Endothelial cell of umbilical vein (primary cell): ENCODE measurements around the gene PRR18. TPM values are rescaled to one million over a fixed set of nuclear protein-coding genes. Genes with fewer than 3 reads are reported as not detected.

ENCODE experiments used
- BruUV-seq: library from RNA; stranded (reverse); fragments of 400-500 nt; replicated peaks from 2 replicates; lab custom pipeline; 2021; lab: Mats Ljungman, UMichigan
- CTCF ChIA-PET: fragments of 300-600, 350-600 bp; sonication (Branson Sonifier 250); formaldehyde crosslinking; loops from one replicate; lab custom pipeline; 2021; ENCODE audit warnings: antibody characterized with exemption, inconsistent platforms; lab: Charles Lee
- POLR2A ChIA-PET: fragments of 300-600, 350-600 bp; sonication (Branson Sonifier 250); formaldehyde crosslinking; loops from one replicate; lab custom pipeline; 2021; ENCODE audit warnings: antibody characterized with exemption, inconsistent platforms; lab: Charles Lee
- DNase-seq: peaks from one replicate; pipeline ENCODE4 v3.0.0-alpha.2; 2011; ENCODE audit warnings: low read depth, low spot score
- FAIRE-seq: peaks from 2 replicates; lab custom pipeline; 2011; peaks lifted over from hg19 to GRCh38; lab: Jason Lieb, UNC
- H2AFZ ChIP-seq: 2 replicates; pipeline ENCODE4 v1.6.0; 2012; ENCODE audit warnings: low read depth, low read length, control low read depth, inconsistent platforms
- H3K27ac ChIP-seq: 2 replicates; pipeline ENCODE4 v1.5.1; 2011; ENCODE audit warnings: low read depth, mild to moderate bottlenecking, control low read depth, low read length, moderate library complexity; ENCODE audit not compliant: insufficient read depth
- H3K27me3 ChIP-seq, 2 experiments: 2 replicates each; pipeline versions ENCODE4 v1.6.0 to v1.6.1; 2011; ENCODE audit warnings: low read length in 2 of 2, mixed read lengths in 1 of 2; ENCODE audit not compliant: control insufficient read depth in 2 of 2, insufficient read depth in 2 of 2
- H3K36me3 ChIP-seq, 2 experiments: 2 replicates in 1 of 2; 3 replicates in 1 of 2; pipeline ENCODE4 v1.5.1; 2011; ENCODE audit warnings: low read length in 2 of 2, mild to moderate bottlenecking in 1 of 2, moderate library complexity in 1 of 2; ENCODE audit not compliant: control insufficient read depth in 2 of 2, insufficient read depth in 2 of 2; ENCODE audit errors: extremely low read depth in 1 of 2
- H3K4me1 ChIP-seq: 3 replicates; pipeline ENCODE4 v1.5.1; 2011; ENCODE audit warnings: mild to moderate bottlenecking, low read length; ENCODE audit not compliant: control insufficient read depth, insufficient read depth; ENCODE audit errors: extremely low read depth
- H3K4me2 ChIP-seq: 2 replicates; pipeline ENCODE4 v1.6.1; 2011; ENCODE audit warnings: low read length, control low read depth, mixed read lengths; ENCODE audit not compliant: insufficient read depth
- H3K4me3 ChIP-seq, 3 experiments: fragments of 200-600 bp in 1 of 3; sonication (generic), shearing (Covaris generic) in 1 of 3; replicated peaks in 1 of 3; 2 replicates each; pipeline ENCODE4 v1.5.1; 2011 to 2016; ENCODE audit warnings: control low read depth in 3 of 3, low read length in 3 of 3, mild to moderate bottlenecking in 2 of 3, inconsistent platforms in 1 of 3, low read depth in 1 of 3, moderate library complexity in 1 of 3; ENCODE audit not compliant: insufficient read depth in 1 of 3
- H3K79me2 ChIP-seq: 2 replicates; pipeline ENCODE4 v1.6.0; 2012; ENCODE audit warnings: low read length, inconsistent platforms; ENCODE audit not compliant: control insufficient read depth, insufficient read depth
- H3K9ac ChIP-seq: replicated peaks from 2 replicates; pipeline ENCODE3; 2011; ENCODE audit warnings: low read length, control low read depth; ENCODE audit not compliant: insufficient read depth; ENCODE audit errors: extremely low read depth
- H3K9me1 ChIP-seq: replicated peaks from 3 replicates; pipeline ENCODE4 v1.6.0; 2011; ENCODE audit warnings: mild to moderate bottlenecking, low read length; ENCODE audit not compliant: control insufficient read depth, insufficient read depth; ENCODE audit errors: extremely low read depth
- H3K9me3 ChIP-seq: replicated peaks from 2 replicates; pipeline ENCODE4 v1.5.1; 2012; ENCODE audit warnings: low read length, inconsistent platforms; ENCODE audit not compliant: control insufficient read depth, insufficient read depth
- H4K20me1 ChIP-seq: replicated peaks from 2 replicates; pipeline ENCODE3; 2011; ENCODE audit warnings: mild to moderate bottlenecking, low read length; ENCODE audit not compliant: control insufficient read depth, insufficient read depth; ENCODE audit errors: extremely low read depth
- CTCF ChIP-seq, 2 donors: IDR thresholded peaks; 1 replicate in 1 of 2; 2 replicates in 1 of 2; pipeline ENCODE4 v1.5.1; 2011; ENCODE audit warnings: low read length in 2 of 2, mild to moderate bottlenecking in 2 of 2, moderate library complexity in 2 of 2, control low read depth in 1 of 2, inconsistent platforms in 1 of 2, low read depth in 1 of 2; ENCODE audit not compliant: insufficient read depth in 1 of 2; ENCODE audit errors: extremely low read depth in 1 of 2
- EZH2 ChIP-seq: IDR thresholded peaks from 2 replicates; pipeline ENCODE4 v1.6.1; 2012; ENCODE audit warnings: borderline replicate concordance, low read depth, mild to moderate bottlenecking, moderate library complexity, low read length, inconsistent platforms; ENCODE audit not compliant: severe bottlenecking
- FOS ChIP-seq: IDR thresholded peaks from 2 replicates; pipeline ENCODE4 v1.6.1; 2011; ENCODE audit warnings: mild to moderate bottlenecking, low read length, moderate library complexity, borderline replicate concordance; ENCODE audit not compliant: insufficient read depth
- GATA2 ChIP-seq: IDR thresholded peaks from 2 replicates; pipeline ENCODE4 v1.7.0; 2011; ENCODE audit warnings: low read depth, mild to moderate bottlenecking, moderate library complexity, mixed read lengths, low read length; ENCODE audit not compliant: insufficient read length, insufficient read depth
- JUN ChIP-seq: IDR thresholded peaks from 2 replicates; pipeline ENCODE4 v1.6.1; 2011; ENCODE audit warnings: borderline replicate concordance, low read depth; ENCODE audit not compliant: insufficient read length, insufficient read depth
- MAX ChIP-seq: IDR thresholded peaks from 2 replicates; pipeline ENCODE4 v1.6.1; 2011; ENCODE audit not compliant: insufficient read depth, insufficient read length
- MYC ChIP-seq: IDR thresholded peaks from one replicate; pipeline ENCODE4 v1.6.1; 2011; ENCODE audit warnings: mild to moderate bottlenecking, low read depth, low read length
- POLR2A ChIP-seq: IDR thresholded peaks from 2 replicates; pipeline ENCODE4 v1.6.1; 2012; ENCODE audit warnings: low read depth, mild to moderate bottlenecking, control low read depth, low read length
- POLR2AphosphoS5 ChIP-seq: IDR thresholded peaks from 2 replicates; pipeline ENCODE4 v1.6.1; 2012; ENCODE audit warnings: low read depth, mild to moderate bottlenecking, control low read depth, low read length, moderate library complexity; ENCODE audit not compliant: insufficient read depth
- dilution Hi-C: fragments of 300-500 bp; cut with MboI; formaldehyde crosslinking; loops from one replicate; pipeline ENCODE4 v1.15.0; 2019; ENCODE audit warnings: low sequenced_read_pairs; ENCODE audit not compliant: extremely low pct_ligation_motif_present
- intact Hi-C: fragments of 100-400 bp; cut with micrococcal nuclease; formaldehyde crosslinking; loops from one replicate; pipeline ENCODE4 v1.10.0; 2022
- polyA plus RNA-seq, 4 experiments: library from polyadenylated mRNA; depleted of rRNA in 3 of 4; stranded (reverse) in 3 of 4; unstranded in 1 of 4; fragments of >200 nt; gene quantifications; 2 replicates each; pipeline versions ENCODE4 v1.2.1 to v1.2.3, GENCODE V29; 2011 to 2012; ENCODE audit warnings: missing spikeins in 1 of 4
- total RNA-seq: library from RNA; stranded (reverse); gene quantifications from 2 replicates; pipeline ENCODE4 v1.2.3, GENCODE V29; 2021

The PRR18 gene
- total and polyA plus RNA-seq, 2 donors (not counting 3 experiments of a cell fraction or from before 2014, with no cell fraction given) = not detected

- DNase-seq (peak; percentile 45), FAIRE-seq (no peak)
- H3K27ac ChIP-seq = no peak overlapping the region
- H3K4me3 ChIP-seq = no peak overlapping the region
- H3K9me3 ChIP-seq = no peaks in the 10 kb centered on the region
- no peaks in the 10 kb centered on the region for H4K20me1 ChIP-seq
- TF ChIP-seq POLR2AphosphoS5 = no peak
- TF ChIP-seq CTCF (IDR thresholded peaks at IDR 0.05; ENCODE audit: extremely low read depth in 1 of 2, insufficient read depth in 1 of 2, low read depth in 1 of 2, low read length in 2 of 2) = peak; percentile 73
- TF ChIP-seq POLR2A = no peak
- no peak overlapping the region for H3K4me2 ChIP-seq
- H3K79me2 ChIP-seq = no peaks in the 10 kb centered on the region
- H3K9ac ChIP-seq = no peak overlapping the region
- peaks cover 19 to 23% of the 10 kb centered on the region in 2 experiments for H3K27me3 ChIP-seq
- H3K9me1 ChIP-seq = no peaks in the 10 kb centered on the region
- ChIA-PET CTCF (interaction anchor here (0.6 to 10.3 kb wide), 24 partner anchors 9 to 175 kb away, joined by 3 to 158 read pairs (median 4); no protein-coding TSS in a partner anchor), POLR2A (no interaction called here)
- no peaks in the 10 kb centered on the region for H3K36me3 ChIP-seq
- BruUV-seq = no TSS peak
- dilution Hi-C loops = no loop called here
- H2AFZ ChIP-seq = no peak overlapping the region
- no peaks in the 10 kb centered on the region for H3K4me1 ChIP-seq
- intact Hi-C loops = loop anchor here (1.0 kb wide), 3 partner anchors 29 to 87 kb away; partner anchors contain the start of gene SFT2D1
Measured at GRCh38 chr6:166313255-166314070, 5.3 kb upstream of the PRR18 start.

GRCh38 chr6:166312832-166313231, 4.6 kb upstream of the PRR18 start:
- BruUV-seq = no TSS peak
- Histone ChIP-seq H3K79me2 (no peaks in the 10 kb centered on the region), H3K4me2 (no peak overlapping the region), H2AFZ (no peak overlapping the region), H3K9me3 (no peaks in the 10 kb centered on the region), H3K4me1 (peaks cover 3% of the 10 kb centered on the region), H3K27ac (no peak overlapping the region), H3K9ac (no peak overlapping the region), H4K20me1 (no peaks in the 10 kb centered on the region), H3K36me3 (no peaks in the 10 kb centered on the region), H3K4me3 (no peak overlapping the region), H3K27me3 (peaks cover 20 to 29% of the 10 kb centered on the region in 2 experiments), H3K9me1 (no peaks in the 10 kb centered on the region)
- CTCF ChIA-PET = interaction anchor here (0.6 to 10.3 kb wide), 16 partner anchors 10 to 163 kb away, joined by 3 to 158 read pairs (median 5); no protein-coding TSS in a partner anchor
- FAIRE-seq (no peak), DNase-seq (no peak)
- intact Hi-C loops = loop anchor here (1.0 kb wide), 3 partner anchors 29 to 87 kb away; partner anchors contain the start of gene SFT2D1
- TF ChIP-seq POLR2A (no peak), EZH2 (no peak), MAX (no peak), JUN (no peak), GATA2 (no peak), POLR2AphosphoS5 (no peak), FOS (no peak), CTCF (IDR thresholded peaks at IDR 0.05; ENCODE audit: extremely low read depth in 1 of 2, insufficient read depth in 1 of 2, low read depth in 1 of 2, low read length in 2 of 2) (no peak), MYC (no peak)
- dilution Hi-C loops = no loop called here
- POLR2A ChIA-PET = no interaction called here
